ENCODE measurements around the gene RPL34.
A peak's percentile ranks its signal among the peaks of the same experiment; 100 is the strongest.

The RPL34 gene

GRCh38 chr4:108624263-108625056 lies 4.1 kb downstream of the RPL34 start:
- no peak for DNase-seq

- no peak for DNase-seq
These were observed 5.7 kb downstream of the RPL34 start for GRCh38 chr4:108626056-108626455.

GRCh38 chr4:108628411-108628810 lies 8.0 kb downstream of the RPL34 start:
- no peak for DNase-seq

GRCh38 chr4:108635070-108635655 lies 14.8 kb downstream of the RPL34 start:
- DNase-seq, result no peak

- no peak for DNase-seq
These were observed 15.9 kb downstream of the RPL34 start for GRCh38 chr4:108636246-108636645.

- DNase-seq, result no peak
These were observed 17.5 kb downstream of the RPL34 start for GRCh38 chr4:108637856-108638255.

GRCh38 chr4:108644237-108644636 lies 23.9 kb downstream of the RPL34 start:
- no peak for DNase-seq

- DNase-seq, result no peak
These were observed 26.3 kb downstream of the RPL34 start for GRCh38 chr4:108646706-108647105.

GRCh38 chr4:108649863-108650211 lies 29.5 kb downstream of the RPL34 start:
- no peak for DNase-seq

- DNase-seq, result peak; percentile 83
These were observed 30.0 kb downstream of the RPL34 start, which contains the start of gene OSTC for GRCh38 chr4:108650212-108651013. Gene OSTC, plus strand, starts transcription at chr4:108650599. Its CDS starts 57 bp downstream, at chr4:108650656.

- peak; percentile 2 for DNase-seq
These were observed 30.8 kb downstream of the RPL34 start for GRCh38 chr4:108651014-108651791.

- no peak for DNase-seq
These were observed 42.3 kb downstream of the RPL34 start for GRCh38 chr4:108662629-108663028.

GRCh38 chr4:108674356-108674977 lies 54.1 kb downstream of the RPL34 start:
- DNase-seq, result no peak

Measured in GDM1 (cell line).